SHP77 treated with DMSO at 0.1 percent for 48 hours (cell line): ENCODE results near the gene OTOG.
"Not testable (repeated sequence)": the region's sequence is repeated elsewhere in the genome, so short reads cannot be mapped to it uniquely, and the experiment has no call there.

Experiments used
- DNase-seq: peaks from one replicate; lab custom pipeline; 2025; lab: John Stamatoyannopoulos, UW

The OTOG gene

DNA sequence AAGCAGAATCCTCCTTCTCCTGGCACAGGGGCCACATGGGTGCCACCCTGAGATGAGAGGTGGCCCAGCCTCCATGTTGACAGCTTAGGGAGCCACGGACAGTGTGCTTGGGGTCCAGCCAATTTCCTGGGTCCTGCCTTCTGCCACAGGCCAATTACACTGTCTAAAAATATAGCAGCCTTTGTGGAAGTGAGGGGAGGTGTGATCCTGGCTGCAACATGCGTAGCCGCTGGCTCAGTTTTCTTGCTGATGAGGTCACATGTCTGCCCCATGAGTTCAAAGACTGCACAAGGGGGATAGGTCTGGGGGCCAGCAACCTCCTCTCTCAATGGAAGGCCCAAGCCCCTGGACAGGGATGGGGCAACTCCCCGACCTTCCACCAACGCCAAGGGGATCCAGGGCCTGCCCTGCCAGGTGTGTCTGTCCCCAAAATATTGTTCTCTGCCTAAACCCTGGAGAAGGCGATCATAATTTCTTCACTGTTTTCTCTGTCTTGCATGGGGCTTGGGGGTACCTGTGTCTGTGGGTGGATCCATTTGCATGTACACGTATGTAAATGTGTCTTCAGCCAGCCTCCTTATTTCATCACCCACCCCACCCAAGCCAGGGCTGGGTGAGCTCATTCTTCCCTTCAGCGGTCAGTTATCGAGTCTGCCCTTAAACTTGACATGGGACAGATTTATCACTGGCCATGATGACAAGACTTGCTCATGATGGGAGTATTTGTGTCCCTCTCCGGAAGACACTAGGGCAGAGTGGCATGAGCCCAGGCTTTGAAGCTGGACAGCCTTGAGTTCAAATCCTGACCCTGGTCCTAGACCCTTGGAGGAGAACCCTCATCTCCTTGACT is 59.4 kb downstream of the OTOG start:
- DNase-seq = no peak

DNA sequence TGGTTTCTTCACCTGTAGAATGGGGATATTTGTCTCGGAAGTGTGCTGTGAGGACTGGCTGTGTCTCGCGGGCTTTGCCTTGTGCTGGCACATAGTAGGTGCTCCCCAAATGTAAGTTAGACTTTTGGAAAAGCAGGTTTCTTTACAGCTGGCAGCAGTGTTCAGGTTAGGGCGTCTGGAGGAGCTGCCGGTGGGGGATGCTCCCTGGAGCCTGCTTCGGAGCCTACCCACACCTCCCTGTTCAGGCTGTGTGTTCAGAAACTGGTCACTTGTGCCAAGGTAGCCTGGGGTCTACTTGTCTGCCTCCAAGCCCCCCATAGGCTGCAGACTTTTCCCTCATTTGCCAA is 60.0 kb downstream of the OTOG start:
- DNase-seq = no peak

DNA sequence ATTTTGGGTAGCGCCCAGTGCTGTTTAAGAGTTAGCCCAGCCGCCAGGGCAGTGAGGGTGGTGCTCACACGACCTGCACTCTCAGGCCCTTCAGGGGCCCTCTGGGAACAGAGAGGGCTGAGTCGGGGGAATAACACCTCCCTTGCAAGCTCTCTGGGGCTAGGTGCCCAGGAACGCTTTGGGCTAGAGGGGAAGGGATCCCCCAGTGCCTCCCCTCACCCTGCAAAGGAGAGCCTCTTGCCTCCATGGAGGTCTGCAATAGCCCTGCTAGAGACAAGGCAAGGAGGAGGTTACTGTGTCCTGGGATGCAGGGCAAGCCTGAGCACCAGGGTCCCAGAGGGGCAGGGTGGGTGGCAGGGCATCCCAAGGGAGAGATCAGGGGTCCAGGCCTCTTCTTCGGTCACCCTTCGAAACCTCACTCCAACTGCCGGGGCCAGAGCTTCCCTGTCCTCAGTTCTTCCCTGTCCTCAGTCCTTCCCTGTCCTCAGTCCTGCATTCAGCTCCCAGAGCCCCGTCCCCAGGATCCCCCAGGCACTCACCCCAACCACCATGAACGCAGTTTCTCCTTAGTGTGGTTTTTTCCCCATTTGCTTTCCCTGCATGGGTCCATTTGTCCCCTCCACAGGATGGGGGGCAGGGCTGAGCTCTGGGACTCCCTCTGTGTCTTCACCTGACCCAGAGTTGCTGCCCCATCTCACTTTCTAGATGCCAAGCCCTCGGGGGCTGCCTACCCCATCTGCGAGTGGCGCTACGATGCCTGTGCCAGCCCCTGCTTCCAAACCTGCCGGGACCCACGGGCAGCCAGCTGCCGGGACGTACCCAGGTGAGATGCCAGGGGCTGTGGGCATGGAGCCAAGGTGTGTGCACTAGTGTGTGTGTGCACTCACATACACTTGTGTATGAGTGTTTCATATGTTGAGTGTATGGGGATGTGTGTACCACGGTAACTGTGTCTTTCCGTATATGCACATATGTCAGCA is 60.8 kb downstream of the OTOG start:
- DNase-seq = no peak

DNA sequence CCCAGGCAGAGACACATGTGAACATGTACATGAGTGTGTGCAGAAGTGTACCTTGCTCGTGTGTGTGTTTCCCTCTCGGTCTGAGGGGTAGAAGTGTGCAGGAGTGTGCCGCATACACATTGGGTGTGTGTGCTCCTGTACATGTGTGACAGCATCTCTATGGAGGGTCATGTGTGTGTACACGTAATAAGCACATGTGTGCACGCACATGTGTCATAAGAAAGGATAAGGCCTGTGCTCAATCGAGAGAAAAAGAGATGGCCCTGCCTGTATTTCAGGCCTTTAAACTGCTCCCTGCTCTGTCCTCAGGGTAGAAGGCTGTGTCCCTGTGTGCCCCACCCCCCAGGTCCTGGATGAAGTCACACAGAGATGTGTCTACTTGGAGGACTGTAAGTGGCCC is 61.8 kb downstream of the OTOG start:
- no peak for DNase-seq

DNA sequence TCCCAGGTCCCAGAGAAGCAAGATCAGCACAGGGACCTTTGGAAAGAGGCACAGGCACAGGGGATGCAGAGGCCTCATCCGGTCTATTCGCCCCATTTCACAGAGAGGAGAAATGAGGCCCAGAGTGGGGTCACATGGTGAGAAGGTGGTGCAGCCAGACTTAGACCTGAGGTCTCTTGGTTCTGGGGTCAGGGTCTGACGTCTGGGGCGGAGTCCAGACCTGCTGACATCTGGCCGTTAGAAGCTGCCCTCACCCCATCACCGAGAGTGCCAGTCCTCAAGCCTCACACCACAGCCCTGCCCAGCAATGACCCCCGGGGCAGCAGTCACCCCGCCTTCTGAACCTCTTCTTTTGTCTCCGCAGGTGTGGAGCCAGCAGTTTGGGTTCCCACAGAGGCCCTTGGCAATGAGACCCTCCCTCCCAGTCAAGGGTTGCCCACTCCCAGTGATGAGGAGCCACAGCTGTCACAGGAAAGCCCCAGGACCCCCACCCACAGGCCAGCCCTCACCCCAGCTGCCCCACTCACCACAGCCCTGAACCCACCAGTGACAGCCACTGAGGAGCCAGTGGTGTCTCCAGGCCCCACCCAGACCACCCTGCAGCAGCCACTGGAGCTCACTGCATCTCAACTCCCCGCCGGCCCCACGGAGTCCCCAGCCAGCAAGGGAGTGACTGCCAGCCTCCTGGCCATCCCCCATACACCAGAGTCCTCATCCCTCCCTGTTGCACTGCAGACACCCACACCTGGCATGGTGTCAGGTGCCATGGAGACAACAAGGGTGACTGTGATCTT is 62.4 kb downstream of the OTOG start:
- no peak for DNase-seq

DNA sequence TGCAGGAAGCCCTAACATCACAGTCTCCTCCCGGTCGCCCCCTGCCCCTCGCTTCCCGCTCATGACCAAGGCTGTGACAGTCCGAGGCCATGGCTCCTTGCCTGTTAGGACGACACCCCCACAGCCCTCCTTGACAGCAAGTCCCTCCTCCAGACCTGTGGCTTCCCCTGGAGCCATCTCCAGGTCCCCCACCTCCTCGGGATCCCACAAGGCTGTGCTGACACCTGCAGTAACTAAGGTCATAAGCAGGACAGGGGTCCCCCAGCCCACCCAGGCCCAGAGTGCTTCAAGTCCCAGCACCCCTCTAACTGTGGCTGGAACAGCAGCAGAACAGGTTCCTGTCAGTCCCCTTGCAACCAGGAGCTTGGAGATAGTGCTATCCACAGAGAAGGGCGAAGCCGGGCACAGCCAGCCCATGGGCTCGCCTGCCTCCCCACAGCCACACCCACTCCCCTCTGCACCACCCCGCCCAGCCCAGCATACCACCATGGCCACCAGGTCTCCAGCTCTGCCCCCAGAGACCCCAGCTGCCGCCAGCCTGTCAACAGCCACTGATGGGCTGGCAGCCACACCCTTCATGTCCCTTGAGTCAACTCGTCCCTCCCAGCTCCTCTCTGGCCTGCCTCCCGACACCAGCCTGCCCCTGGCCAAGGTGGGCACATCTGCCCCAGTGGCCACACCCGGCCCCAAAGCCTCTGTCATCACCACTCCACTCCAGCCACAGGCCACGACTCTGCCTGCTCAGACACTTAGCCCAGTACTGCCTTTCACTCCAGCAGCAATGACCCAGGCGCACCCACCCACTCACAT is 63.2 kb downstream of the OTOG start:
- no peak for DNase-seq

DNA sequence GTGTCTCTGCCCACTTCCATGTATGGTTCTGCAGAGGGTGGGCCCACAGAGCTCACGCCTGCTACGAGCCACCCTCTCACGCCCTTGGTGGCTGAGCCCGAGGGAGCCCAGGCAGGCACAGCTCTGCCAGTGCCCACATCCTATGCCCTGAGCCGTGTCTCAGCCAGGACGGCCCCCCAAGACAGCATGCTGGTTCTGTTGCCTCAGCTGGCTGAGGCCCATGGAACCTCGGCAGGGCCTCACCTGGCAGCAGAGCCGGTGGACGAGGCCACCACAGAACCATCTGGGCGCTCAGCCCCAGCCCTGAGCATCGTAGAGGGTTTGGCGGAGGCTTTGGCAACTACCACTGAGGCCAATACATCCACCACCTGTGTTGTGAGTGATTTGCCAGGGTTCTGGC is 64.0 kb downstream of the OTOG start:
- DNase-seq = no peak

DNA sequence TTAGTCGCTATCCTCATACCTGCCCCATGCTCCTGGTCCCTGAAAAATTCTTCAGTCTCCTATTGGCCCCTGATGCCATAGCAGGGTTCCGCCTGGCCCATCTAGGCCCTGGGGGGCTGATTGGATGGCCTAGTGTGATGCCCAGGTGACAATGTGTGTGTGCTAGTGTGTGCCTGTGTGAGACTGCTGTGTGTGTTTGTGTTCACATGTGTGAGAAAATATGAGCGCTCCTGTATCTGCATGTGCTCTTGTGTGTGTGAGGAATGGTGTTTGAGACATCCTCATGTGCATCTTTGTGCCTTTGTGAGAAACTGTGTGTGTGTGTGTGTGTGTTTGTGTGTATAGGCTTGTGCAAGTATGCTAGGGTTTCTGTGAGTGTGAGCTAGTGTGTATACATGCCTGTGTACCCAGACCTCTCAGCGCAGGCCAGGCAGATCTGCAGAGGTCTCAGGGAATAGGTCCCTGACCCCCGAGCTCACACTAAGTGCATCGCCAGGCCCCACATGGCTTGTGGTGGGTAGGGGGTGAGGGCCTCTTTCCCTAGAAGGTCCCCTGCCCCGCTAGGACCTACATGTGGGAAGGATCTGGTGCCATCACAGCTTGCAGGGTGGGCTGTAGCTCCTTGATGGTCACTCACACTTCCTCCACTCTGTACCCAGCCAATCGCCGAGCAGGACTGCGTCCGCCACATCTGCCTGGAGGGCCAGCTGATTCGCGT is 64.6 kb downstream of the OTOG start:
- DNase-seq = no peak

DNA sequence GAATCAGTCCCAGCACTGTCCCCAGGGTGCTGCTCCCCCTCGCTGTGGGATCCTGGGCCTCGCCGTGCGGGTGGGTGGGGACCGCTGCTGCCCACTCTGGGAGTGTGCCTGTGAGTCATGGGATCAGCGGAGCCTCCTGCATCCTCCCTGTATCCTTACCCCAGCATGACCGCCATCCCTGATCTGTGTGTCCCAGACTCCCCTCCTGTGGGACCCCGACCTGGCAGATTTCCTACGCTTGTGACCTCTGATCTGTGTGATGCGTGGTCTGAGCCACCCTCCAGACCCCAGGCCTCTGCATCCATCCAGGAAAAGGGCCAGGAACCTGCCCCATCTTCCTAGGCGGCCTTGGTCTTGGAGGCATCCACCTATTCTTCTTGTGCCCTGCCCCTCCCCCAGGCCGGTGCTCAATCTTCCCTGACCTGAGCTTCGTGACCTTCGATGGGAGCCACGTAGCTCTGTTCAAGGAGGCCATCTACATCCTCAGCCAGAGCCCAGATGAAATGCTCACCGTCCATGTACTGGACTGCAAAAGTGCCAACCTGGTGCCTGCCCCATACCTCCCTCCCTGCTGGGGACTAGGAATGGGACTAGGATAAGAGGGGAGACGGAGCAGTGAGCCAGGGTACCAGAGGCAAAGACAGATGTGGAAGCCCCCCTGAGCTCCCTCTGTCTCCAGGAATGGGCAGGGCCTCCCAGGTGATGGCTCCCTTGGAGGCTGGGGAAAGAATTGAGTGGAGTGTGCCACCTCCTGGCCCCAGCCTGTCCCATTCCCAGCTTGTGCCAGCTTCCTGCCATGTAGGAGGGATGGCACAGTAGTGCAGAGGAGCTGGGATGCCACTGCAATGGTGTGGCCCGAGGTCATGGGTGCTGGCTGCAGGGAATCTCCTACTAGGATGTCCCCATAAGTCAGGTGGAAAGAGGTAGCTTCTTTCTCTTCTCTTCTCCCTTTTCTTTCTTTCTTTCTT is 65.4 kb downstream of the OTOG start:
- no peak for DNase-seq

DNA sequence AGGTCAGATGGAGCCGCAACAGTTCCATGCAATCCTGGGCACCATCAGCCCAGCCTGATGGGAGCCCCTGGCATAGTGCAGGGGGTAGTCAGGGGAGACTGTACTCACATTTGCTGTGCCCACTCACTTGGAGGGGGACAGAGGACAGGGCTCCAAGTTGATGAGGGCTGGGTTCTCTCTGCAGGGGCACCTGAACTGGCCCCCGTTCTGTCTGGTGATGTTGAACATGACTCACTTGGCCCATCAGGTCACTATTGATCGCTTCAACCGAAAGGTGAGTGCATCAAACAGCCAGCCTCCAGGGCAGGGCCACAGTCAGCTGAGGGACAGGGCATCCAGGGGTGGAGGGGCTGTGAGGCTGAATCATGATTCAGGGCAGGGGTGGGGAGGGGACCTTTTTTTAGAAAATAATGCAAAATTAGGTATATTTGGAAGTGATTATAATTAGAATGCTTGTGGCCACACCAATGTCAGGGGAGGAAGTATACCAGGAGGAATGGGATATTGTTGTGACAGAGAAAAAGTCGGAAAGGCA is 66.4 kb downstream of the OTOG start:
- DNase-seq = no peak

DNA sequence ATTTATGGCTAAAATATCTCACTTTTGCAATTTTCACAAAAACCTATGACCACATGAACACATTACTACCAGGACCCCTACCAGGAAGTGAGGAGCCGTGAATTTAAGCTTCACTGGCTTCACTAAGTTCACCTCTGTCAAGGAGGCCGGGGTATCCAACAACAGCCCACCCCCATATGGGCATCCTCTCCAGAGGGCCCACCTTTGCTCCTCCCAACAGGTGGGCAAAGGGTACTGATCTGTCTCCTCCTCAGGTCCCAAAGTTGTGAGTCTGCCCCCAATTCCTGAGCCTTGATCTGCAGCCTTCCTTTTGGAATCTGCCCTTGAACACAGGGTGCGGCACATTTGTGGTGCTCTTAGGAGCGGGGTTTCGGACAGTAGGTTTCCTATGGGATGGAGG is 66.9 kb downstream of the OTOG start:
- DNase-seq = no peak

DNA sequence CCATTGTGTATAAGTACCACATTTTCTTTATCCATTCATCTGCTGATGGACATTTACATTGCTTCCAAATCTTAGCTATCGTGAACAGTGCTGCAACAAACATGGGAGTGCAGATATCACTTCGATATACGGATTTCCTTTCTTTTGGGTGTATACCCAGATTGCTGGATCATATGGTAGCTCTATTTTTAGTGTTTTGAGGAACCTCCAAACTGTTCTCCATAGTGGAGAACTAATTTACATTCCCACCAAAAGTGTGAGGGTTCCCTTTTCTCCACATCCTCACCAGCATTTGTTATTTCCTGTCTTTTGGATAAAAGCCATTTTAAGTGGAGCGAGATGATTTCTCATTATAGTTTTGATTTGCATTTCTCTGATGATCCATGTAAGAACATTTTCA is 75.7 kb downstream of the OTOG start:
- not testable (repeated sequence) for DNase-seq

DNA sequence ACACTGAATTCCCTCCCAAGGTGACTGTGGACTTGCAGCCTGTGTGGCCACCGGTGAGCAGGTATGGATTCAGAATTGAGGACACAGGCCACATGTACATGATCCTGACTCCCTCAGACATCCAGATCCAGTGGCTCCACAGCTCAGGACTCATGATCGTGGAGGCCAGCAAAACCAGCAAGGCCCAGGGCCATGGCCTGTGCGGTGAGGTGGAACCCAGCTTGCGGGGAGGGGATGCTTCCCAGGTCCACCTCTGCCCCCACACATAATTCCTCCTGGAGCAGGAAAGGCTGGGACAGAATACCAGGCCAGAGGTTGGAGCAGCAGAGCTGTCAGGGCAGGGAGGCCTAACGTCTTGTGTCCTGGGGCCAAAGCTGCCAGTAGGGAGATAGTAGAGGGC is 82.1 kb downstream of the OTOG start:
- DNase-seq = no peak

DNA sequence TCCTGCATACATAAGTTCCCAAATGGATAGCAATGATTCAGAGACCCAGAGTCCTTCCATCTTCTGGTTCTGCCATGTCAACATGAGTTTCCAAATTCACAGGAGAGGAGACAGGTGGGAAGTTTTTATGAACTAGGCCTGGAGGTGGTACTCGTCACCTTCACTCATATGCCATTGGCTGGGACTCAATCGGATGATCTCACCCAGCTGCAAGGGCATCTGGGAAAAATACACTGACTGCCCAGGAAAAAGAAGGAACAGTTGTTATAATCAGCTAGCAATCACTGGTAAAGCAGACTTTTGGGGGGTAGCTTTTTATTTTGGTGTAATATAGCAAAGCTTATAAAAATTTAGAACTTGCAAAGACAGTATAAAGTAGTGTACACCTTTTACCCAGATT is 83.9 kb downstream of the OTOG start:
- no peak for DNase-seq

DNA sequence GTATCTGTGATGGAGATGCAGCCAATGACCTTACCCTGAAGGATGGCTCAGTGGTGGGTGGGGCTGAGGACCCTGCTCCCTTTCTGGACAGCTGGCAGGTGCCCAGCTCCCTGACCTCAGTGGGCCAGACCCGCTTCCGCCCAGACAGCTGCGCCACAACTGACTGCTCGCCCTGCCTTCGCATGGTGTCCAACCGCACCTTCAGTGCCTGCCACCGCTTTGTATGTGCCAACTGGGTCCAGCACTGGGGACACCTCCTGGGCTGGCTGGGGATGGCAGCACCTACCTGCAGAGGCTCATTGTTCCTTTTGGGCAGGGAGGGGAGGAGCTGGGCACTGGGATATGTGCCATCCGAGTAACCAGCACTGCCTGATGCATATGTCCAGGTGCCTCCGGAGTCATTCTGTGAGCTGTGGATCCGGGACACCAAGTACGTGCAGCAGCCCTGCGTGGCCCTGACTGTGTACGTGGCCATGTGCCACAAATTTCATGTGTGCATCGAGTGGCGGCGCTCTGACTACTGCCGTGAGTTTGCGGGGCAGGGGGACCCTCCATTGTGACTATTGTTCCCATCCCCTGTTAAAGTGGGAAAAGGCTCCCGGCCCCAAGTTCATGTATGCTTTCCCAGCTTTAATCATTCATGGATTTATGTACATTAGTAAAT is 84.8 kb downstream of the OTOG start:
- DNase-seq = no peak

DNA sequence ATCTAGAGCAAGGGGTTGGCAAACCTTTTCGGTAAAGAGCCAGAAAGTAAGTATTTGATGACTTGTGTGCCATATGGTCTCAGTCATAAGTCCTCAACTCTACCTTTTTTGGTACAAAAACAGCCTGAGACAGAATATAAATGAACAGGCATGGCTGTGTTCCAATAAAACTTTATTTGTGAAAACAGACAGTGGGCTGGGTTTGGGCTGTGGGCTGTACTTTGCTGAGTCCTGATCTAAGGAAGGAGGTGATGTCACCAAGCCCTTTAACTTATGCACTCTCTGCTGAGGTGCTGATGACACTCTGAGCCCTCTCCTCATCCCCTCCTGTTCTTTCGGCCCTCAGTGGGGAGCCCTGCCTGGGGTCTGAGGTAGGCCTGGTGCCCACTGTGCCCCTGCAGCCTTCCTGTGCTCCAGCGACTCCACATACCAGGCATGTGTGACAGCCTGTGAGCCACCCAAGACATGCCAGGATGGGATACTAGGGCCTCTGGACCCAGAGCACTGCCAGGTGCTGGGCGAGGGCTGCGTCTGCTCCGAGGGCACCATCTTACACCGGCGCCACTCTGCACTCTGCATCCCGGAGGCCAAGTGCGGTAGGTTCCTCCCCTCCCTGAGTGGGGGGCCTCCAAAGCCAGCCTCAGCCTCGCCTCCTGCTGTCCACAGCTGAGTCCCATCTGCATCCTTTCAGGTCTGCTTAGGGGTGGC is 86.4 kb downstream of the OTOG start:
- no peak for DNase-seq

DNA sequence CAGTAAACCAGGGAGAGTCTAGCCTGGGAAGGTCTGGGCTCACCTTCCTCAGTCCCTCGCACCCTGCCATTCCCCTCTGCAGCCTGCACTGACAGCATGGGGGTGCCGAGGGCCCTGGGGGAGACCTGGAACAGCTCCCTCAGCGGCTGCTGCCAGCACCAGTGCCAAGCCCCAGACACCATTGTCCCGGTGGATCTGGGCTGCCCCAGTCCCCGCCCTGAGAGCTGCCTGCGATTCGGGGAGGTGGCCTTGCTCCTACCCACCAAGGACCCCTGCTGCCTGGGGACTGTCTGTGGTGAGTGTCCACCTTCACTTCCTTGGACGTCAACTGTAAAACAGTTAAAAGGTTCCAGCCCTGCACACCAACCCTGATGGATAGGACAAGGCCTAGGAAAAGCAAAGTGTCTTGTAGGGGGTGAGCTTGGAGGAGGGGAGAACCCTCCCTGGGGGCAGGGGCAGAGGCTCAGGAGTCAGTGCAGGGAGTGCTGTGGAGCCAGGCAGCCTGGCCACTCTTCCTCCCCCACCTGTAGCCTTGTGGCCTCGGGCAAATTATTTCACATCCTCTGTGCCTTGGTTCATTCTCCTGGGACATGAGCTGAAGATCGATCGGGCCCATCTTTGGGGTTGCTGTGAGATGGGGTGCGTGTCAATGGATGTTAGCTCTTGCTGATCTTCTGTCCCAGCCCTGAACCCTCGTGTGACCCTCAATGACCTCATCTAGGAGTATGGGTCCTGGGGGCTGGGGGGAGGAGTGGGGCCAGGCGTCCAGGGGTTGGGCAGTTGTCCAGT is 87.1 kb downstream of the OTOG start:
- no peak for DNase-seq
